ENCODE results near the gene C5.
"Not testable (repeated sequence)": the region's sequence is repeated elsewhere in the genome, so short reads cannot be mapped to it uniquely, and the experiment has no call there.

The C5 gene

GRCh38 chr9:121050128-121050988 is at the start of gene C5:
C5 (minus strand) TSS chr9:121050275; CDS start chr9:121050246, 29 bp downstream.
- no peak for DNase-seq

GRCh38 chr9:121098567-121099198 is 48.6 kb upstream of the C5 start:
- no peak for DNase-seq

GRCh38 chr9:121095057-121095456 is 45.0 kb upstream of the C5 start:
- no peak for DNase-seq

GRCh38 chr9:121090743-121091142 is 40.7 kb upstream of the C5 start:
- not testable (repeated sequence) for DNase-seq

- DNase-seq, result no peak
Observed at GRCh38 chr9:121088576-121088975, 38.5 kb upstream of the C5 start.

GRCh38 chr9:121085661-121086060 is 35.6 kb upstream of the C5 start:
- no peak for DNase-seq

GRCh38 chr9:121082075-121082474 is 32.0 kb upstream of the C5 start:
- DNase-seq, result no peak

GRCh38 chr9:121075251-121076036 is 25.4 kb upstream of the C5 start:
- peak in 1 of 2 experiments; percentile 4 for DNase-seq

GRCh38 chr9:121074370-121075250 is 24.5 kb upstream of the C5 start, which contains the start of gene CNTRL:
CNTRL (plus strand) TSS chr9:121074955; CDS start chr9:121088327, 13,372 bp downstream.
- peak; percentile 83 to 87 for DNase-seq

GRCh38 chr9:121073038-121073437 is 23.0 kb upstream of the C5 start:
- DNase-seq, result peak in 1 of 2 experiments; percentile 32

GRCh38 chr9:121071756-121072421 is 21.8 kb upstream of the C5 start:
- no peak for DNase-seq

GRCh38 chr9:121071370-121071755 is 21.3 kb upstream of the C5 start:
- DNase-seq, result no peak

- no peak for DNase-seq
Observed at GRCh38 chr9:121069396-121069795, 19.3 kb upstream of the C5 start.

- DNase-seq, result no peak
Observed at GRCh38 chr9:121067640-121068039, 17.6 kb upstream of the C5 start.

- DNase-seq, result no peak
Observed at GRCh38 chr9:121066850-121067249, 16.8 kb upstream of the C5 start.

- peak in 1 of 2 experiments; percentile 56 for DNase-seq
Observed at GRCh38 chr9:121059998-121060636, 10.0 kb upstream of the C5 start.

- no peak for DNase-seq
Observed at GRCh38 chr9:121059513-121059912, 9.4 kb upstream of the C5 start.

GRCh38 chr9:121057821-121058220 is 7.7 kb upstream of the C5 start:
- no peak for DNase-seq

- no peak for DNase-seq
Observed at GRCh38 chr9:121055642-121056143, 5.6 kb upstream of the C5 start.

- no peak for DNase-seq
Observed at GRCh38 chr9:121053544-121053943, 3.5 kb upstream of the C5 start.

- DNase-seq, result no peak
Observed at GRCh38 chr9:121048618-121049017, 1.5 kb downstream of the C5 start.

All from NCI-H446 (cell line).